ENCODE data around the gene ATP5MC2.

GRCh38 chr12:53676656-53677015, 753 bp upstream of the ATP5MC2 start:
- TF ChIP-seq, protein P1, sequence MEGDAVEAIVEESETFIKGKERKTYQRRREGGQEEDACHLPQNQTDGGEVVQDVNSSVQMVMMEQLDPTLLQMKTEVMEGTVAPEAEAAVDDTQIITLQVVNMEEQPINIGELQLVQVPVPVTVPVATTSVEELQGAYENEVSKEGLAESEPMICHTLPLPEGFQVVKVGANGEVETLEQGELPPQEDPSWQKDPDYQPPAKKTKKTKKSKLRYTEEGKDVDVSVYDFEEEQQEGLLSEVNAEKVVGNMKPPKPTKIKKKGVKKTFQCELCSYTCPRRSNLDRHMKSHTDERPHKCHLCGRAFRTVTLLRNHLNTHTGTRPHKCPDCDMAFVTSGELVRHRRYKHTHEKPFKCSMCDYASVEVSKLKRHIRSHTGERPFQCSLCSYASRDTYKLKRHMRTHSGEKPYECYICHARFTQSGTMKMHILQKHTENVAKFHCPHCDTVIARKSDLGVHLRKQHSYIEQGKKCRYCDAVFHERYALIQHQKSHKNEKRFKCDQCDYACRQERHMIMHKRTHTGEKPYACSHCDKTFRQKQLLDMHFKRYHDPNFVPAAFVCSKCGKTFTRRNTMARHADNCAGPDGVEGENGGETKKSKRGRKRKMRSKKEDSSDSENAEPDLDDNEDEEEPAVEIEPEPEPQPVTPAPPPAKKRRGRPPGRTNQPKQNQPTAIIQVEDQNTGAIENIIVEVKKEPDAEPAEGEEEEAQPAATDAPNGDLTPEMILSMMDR (IDR thresholded peaks at IDR 0.05) = no peak
- no peak for TF ChIP-seq POLR2AphosphoS5 (IDR thresholded peaks at IDR 0.05)

Data from breast epithelium (tissue), 3 donors.